Colonic mucosa (tissue), 4 donors: ENCODE data around the gene PTPRN2. TPM values are rescaled to one million over a fixed set of nuclear protein-coding genes. Genes with fewer than 3 reads are reported as not detected.

Experiments used
- DNase-seq: peaks from one replicate; pipeline ENCODE4 v3.0.0-alpha.2; 2020
- H3K27ac ChIP-seq: fragments of 200-600 bp; one replicate; pipeline ENCODE4 v1.8.0; 2021
- H3K27me3 ChIP-seq: fragments of 200-600 bp; one replicate; pipeline ENCODE4 v1.8.0; 2021
- H3K36me3 ChIP-seq: fragments of 200-600 bp; one replicate; pipeline ENCODE4 v1.8.0; 2021
- H3K4me1 ChIP-seq: fragments of 200-600 bp; one replicate; pipeline ENCODE4 v1.8.0; 2021; ENCODE audit warnings: mild to moderate bottlenecking
- H3K4me3 ChIP-seq: fragments of 200-600 bp; one replicate; pipeline ENCODE4 v1.8.0; 2021
- H3K9ac ChIP-seq, 2 donors: one replicate each; pipeline ENCODE4 v1.7.0; 2013; ENCODE audit warnings: control low read depth in 2 of 2, low read depth in 2 of 2, low read length in 2 of 2
- H3K9me3 ChIP-seq: fragments of 200-600 bp; one replicate; pipeline ENCODE4 v1.8.0; 2021
- intact Hi-C: fragments of 100-400 bp; cut with DNase I; formaldehyde crosslinking; loops from one replicate; pipeline ENCODE4 v1.14.1; 2022
- total RNA-seq, 2 donors: library from RNA; stranded (reverse); fragmentation: NEBNext Ultra II Directional in 1 of 2; extraction: Animal tissue kit (Norgen Biotek cat#: 25700) in 1 of 2; gene quantifications; one replicate each; pipeline ENCODE4 v1.2.1, GENCODE V29; 2021
- TF ChIP-seq, protein P1 (sequence below): fragments of 200-600 bp; IDR thresholded peaks from one replicate; pipeline ENCODE4 v1.8.0; 2022; ENCODE audit warnings: antibody characterized with exemption, mild to moderate bottlenecking
- donor health status: healthy.
- donor health status: DM: no; HTN: no; CAD: no.
- donor health status: DM: no; HTN: no; CAD: no.

Gene PTPRN2
- total RNA-seq, 2 donors from 2014 or later, result 14.7 to 21.6 TPM

DNA sequence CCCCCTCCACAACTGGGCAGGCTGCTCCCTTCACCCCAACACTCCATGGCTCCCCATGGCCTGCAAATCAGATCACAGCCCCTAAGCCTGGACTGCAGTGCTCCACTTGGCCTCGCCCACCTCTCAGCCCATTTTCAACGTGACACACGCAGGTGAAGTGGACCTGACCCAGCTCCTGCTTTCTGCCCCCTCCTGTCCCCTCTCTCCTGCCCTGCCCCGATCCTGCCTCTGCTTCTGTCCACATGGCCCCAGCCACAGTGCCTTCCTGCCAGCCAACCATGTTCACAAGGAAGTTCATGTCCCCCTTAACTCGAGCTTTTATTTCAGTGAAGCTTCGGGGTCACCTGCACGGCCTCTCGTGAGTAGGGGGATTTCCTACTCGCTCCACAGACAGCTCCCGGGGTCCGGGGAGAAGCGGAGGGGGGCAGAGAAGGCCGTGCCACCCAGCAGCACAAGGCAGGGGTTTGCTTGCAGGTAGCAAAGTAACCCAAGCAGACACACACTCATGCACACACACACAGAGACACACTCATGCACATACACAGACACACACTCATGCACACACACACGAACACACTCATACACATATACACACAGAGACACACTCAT is 713.3 kb downstream of the PTPRN2 start:
- H3K27me3 ChIP-seq, result no peaks in the 10 kb centered on the region
- TF ChIP-seq, protein P1, sequence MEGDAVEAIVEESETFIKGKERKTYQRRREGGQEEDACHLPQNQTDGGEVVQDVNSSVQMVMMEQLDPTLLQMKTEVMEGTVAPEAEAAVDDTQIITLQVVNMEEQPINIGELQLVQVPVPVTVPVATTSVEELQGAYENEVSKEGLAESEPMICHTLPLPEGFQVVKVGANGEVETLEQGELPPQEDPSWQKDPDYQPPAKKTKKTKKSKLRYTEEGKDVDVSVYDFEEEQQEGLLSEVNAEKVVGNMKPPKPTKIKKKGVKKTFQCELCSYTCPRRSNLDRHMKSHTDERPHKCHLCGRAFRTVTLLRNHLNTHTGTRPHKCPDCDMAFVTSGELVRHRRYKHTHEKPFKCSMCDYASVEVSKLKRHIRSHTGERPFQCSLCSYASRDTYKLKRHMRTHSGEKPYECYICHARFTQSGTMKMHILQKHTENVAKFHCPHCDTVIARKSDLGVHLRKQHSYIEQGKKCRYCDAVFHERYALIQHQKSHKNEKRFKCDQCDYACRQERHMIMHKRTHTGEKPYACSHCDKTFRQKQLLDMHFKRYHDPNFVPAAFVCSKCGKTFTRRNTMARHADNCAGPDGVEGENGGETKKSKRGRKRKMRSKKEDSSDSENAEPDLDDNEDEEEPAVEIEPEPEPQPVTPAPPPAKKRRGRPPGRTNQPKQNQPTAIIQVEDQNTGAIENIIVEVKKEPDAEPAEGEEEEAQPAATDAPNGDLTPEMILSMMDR, result no peak
- H3K4me1 ChIP-seq, result no peaks in the 10 kb centered on the region
- no peaks in the 10 kb centered on the region for H3K36me3 ChIP-seq
- intact Hi-C loops, result no loop called here
- no peaks in the 10 kb centered on the region for H3K9me3 ChIP-seq
- no peak overlapping the region for H3K27ac ChIP-seq
- DNase-seq, result no peak
- no peak overlapping the region for H3K9ac ChIP-seq
- no peak overlapping the region for H3K4me3 ChIP-seq

DNA sequence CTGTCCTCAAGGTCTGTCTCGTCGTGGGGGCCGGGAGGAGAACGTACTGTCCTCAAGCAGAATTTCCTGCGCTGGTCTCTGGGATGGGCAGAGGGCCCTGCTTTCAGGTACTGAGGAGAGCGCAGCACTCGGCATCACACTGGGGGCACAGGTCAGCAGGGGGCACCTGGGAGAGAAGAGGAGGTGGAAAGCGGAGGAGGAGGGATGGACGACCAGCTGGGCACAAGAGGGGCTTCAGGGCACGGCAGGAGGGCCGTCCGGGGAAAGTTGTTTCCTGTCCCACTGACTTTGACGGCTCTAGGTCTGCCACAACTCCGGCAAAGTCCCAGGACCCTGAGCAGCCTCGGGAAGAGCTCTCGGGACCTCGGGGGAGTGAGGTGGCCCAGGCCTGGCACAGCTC is 714.0 kb downstream of the PTPRN2 start:
- Histone ChIP-seq H3K9ac (no peak overlapping the region), H3K9me3 (no peaks in the 10 kb centered on the region), H3K36me3 (no peaks in the 10 kb centered on the region), H3K27me3 (no peaks in the 10 kb centered on the region), H3K4me3 (no peak overlapping the region), H3K27ac (no peak overlapping the region), H3K4me1 (no peaks in the 10 kb centered on the region)
- no peak for DNase-seq
- intact Hi-C loops, result no loop called here
- TF ChIP-seq, protein P1, result no peak

DNA sequence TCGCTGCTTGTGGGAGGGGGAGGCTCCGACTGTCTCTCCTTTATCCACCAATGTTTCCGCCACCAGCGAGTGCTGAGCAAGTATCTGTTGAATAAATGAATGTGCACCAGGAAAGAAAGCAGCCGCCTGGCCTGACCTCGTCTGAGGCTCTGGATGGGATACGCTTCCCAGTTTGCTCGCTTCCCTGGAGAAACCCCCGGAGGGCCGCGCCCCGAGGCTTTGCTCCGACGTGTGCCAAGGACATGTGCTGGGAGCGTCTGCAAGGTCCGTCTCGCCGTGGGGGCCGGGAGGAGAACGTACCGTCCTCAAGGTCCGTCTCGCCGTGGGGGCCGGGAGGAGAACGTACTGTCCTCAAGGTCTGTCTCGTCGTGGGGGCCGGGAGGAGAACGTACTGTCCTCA is 714.4 kb downstream of the PTPRN2 start:
- Histone ChIP-seq H3K27me3 (no peaks in the 10 kb centered on the region), H3K36me3 (no peaks in the 10 kb centered on the region), H3K4me3 (no peak overlapping the region), H3K9me3 (no peaks in the 10 kb centered on the region), H3K27ac (no peak overlapping the region), H3K9ac (no peak overlapping the region), H3K4me1 (no peaks in the 10 kb centered on the region)
- intact Hi-C loops, result no loop called here
- TF ChIP-seq, protein P1, result no peak
- no peak for DNase-seq

DNA sequence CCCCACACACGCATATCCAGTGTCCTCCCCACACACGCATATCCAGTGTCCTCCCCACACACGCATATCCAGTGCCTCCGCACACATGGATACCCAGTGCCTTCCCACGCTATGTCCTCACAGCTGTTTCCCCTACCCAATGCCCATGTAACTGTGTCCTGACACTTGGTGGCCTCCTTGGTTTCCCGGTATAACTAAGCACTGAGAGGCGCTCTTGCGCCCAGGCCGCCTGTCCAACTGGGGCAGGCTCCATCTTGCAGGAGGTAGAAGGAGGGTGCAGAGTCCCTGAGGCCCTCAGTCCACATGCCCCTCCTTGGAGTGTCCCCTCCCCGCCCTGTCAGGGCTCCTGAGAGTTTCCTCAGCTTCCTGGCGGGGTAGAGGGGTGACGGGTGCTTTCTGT is 715.2 kb downstream of the PTPRN2 start:
- intact Hi-C loops, result no loop called here
- Histone ChIP-seq H3K36me3 (no peaks in the 10 kb centered on the region), H3K27me3 (no peaks in the 10 kb centered on the region), H3K9me3 (no peaks in the 10 kb centered on the region), H3K4me1 (no peaks in the 10 kb centered on the region), H3K9ac (no peak overlapping the region), H3K4me3 (no peak overlapping the region), H3K27ac (no peak overlapping the region)
- TF ChIP-seq, protein P1, result no peak
- DNase-seq, result no peak

DNA sequence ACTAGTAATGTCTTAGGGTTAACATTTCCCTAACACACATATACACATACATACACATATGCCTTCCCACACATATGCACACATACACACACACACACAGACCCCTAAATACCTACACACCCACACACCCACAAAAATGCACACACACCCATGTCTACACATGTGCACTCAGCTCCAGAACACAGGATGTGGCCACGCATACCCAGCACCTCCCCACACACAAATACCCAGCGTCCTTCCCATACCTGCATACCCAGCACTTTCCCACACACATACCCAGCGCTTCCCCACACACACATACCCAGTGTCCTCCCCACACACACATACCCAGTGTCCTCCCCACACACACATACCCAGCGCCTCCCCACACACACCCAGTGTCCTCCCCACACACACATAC is 715.9 kb downstream of the PTPRN2 start:
- intact Hi-C loops, result no loop called here

More for the DNA sequence above, 715.9 kb downstream of the PTPRN2 start:
- Histone ChIP-seq H3K4me3 (no peak overlapping the region), H3K27me3 (no peaks in the 10 kb centered on the region), H3K9ac (no peak overlapping the region), H3K9me3 (no peaks in the 10 kb centered on the region), H3K4me1 (no peaks in the 10 kb centered on the region), H3K36me3 (no peaks in the 10 kb centered on the region), H3K27ac (no peak overlapping the region)
- TF ChIP-seq, protein P1, result no peak
- DNase-seq, result no peak
